Kasumi-1 (cell line): Measurements from ENCODE around the gene DTL.
A peak's percentile ranks its signal among the peaks of the same experiment; 100 is the strongest.
"Not testable (repeated sequence)": the region's sequence is repeated elsewhere in the genome, so short reads cannot be mapped to it uniquely, and the experiment has no call there.

Experiments used
- DNase-seq, 2 experiments: peaks; one replicate each; lab custom pipeline; 2025; lab: John Stamatoyannopoulos, UW

Gene DTL, protein sequence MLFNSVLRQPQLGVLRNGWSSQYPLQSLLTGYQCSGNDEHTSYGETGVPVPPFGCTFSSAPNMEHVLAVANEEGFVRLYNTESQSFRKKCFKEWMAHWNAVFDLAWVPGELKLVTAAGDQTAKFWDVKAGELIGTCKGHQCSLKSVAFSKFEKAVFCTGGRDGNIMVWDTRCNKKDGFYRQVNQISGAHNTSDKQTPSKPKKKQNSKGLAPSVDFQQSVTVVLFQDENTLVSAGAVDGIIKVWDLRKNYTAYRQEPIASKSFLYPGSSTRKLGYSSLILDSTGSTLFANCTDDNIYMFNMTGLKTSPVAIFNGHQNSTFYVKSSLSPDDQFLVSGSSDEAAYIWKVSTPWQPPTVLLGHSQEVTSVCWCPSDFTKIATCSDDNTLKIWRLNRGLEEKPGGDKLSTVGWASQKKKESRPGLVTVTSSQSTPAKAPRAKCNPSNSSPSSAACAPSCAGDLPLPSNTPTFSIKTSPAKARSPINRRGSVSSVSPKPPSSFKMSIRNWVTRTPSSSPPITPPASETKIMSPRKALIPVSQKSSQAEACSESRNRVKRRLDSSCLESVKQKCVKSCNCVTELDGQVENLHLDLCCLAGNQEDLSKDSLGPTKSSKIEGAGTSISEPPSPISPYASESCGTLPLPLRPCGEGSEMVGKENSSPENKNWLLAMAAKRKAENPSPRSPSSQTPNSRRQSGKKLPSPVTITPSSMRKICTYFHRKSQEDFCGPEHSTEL

GRCh38 chr1:212035123-212035834 lies at the start of gene DTL, which contains the start of gene INTS7:
Gene DTL, plus strand, starts transcription at chr1:212035748. Its CDS starts 143 bp downstream, at chr1:212035891.
Gene INTS7, minus strand, starts transcription at chr1:212035557. Its CDS starts 120 bp downstream, at chr1:212035437.
- DNase-seq = peak; percentile 99

DNA sequence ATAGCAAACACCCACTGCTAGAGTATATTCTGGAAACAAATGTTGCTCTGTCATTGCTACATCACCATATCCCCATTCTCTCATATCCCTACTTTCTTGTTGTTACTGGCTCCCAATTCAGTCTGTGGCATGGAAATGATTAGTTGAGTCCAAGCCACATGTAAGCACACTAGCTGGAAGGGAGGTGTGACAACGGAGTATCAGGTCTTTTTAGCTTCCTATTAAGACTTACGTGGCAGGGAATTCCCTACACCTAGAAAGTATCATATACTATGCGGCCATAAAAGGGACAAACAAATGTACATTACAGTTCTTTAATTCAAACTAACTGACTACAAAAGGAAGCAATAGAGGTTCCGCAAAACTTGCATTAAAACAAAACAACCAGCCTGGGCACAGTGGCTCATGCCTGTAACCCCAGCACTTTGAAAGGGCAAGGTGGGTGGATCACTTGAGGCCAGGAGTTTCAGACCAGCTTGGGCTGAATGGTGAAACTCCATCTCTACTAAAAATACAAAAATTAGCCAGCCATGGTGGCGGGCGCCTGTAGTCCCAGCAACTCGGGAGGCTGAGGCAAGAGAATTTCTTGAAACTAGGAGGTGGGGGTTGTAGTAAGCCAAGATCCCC lies 48.8 kb upstream of the DTL start:
- DNase-seq = no peak

DNA sequence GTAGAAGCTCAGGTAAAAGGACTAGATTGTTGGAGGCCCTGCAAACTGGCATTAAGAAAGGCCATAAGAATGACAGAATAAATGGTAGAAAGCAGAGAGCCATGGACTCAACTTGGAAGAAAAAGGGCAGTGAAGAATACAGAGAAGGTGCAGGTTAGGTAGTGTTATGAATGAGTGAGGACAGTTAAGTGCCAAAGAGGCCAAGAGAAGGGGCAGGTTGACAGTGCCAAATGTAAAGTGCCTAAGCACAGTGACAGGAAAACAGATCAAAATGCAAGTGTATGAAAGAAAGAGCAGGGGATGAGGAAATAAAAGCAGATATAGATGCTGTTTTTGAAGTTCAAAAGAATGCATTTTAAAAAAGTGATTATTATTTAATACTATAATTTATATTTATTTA lies 43.9 kb upstream of the DTL start:
- no peak for DNase-seq

DNA sequence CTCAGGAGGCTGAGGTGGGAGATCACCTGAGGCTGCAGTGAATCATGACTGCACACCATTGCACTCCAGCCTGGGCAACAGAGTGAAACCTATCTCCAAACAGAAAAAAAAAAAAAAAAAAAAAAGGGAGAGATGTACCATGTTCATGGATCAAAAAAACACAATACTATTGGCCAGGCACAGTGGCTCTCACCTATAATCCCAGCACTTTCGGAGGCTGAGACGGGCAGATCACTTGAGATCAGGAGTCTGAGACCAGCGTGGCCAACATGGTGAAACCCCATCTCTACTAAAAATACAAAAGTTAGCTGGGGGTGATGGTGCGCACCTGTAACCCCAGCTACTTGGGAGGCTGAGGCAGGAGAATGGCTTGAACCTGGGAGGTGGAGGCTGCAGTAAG lies 38.1 kb upstream of the DTL start:
- not testable (repeated sequence) for DNase-seq

DNA sequence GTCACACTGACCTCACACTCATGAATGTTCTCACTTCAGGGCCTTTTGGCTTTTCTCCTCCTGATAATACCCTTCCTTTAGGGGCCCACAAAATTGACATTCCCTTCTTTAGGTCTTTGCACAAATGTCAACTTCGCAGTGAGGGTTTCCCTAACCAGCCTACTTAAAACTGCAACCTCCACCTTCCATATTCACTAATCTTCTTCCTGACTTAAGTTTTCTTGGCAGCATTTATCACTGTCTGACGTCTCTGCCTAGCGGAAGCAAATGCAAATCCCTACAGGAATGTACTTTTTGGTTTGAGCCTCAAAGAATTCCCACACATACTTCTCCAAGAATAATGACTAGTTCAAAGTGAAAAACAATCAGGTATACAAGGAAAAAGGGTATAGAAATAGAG lies 33.0 kb upstream of the DTL start:
- DNase-seq = no peak

- DNase-seq = no peak
Measured at GRCh38 chr1:212004895-212005608, 30.5 kb upstream of the DTL start.

GRCh38 chr1:212007178-212007577 lies 28.4 kb upstream of the DTL start:
- no peak for DNase-seq

DNA sequence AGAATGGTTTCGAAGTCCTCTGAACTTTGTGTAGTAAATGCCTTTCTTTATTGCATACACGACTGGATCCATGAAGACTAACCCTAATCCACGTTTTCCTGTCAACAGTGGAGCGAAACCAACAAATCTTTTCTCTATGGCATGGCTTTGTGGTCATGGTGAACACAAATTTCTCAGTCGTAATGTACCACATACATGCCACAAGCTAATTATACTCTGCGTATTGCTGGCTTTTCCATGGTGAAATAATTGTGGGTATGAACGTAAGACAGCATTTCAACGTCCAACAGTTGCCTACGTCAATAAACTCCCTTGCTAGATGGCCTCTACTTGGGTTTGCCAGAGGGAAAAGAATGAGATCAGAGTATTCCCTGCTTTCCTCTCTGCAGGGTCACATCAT lies 27.7 kb upstream of the DTL start:
- no peak for DNase-seq

- no peak for DNase-seq
Measured at GRCh38 chr1:212009561-212009960, 26.0 kb upstream of the DTL start.

GRCh38 chr1:212010004-212010403 lies 25.5 kb upstream of the DTL start:
- no peak for DNase-seq

DNA sequence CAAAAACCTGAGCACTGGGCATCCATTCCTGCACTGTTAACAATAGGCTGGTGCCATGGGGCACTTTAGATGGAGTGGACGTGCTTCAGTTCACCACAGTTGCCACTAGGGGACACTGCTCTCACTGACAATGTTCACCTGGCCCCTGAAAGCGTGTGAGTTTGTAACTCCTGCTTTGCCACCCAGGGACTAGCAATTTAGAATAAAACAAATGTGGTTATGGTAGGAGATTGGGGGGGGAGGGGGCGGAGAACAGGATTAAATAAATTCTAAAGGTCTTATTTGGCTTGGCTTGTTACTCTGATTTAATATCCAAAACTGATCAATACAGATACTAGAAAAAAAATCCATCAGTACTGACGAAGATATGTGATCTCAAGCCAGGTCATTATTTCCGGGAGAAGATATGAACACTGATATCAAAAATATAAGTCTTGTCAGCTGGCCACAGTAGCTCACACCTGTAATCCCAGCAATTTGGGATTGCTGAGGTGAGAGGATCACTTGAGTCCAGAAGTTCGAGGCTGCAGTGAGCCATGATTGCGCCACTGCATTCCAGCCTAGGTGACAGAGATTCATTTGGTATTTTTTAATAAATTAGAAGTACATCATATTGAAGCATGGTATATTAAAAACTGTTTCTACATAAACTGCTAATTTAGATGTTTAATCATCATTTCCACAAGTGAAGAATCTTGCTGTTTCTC lies 23.4 kb upstream of the DTL start:
- peak; percentile 67 to 69 for DNase-seq

DNA sequence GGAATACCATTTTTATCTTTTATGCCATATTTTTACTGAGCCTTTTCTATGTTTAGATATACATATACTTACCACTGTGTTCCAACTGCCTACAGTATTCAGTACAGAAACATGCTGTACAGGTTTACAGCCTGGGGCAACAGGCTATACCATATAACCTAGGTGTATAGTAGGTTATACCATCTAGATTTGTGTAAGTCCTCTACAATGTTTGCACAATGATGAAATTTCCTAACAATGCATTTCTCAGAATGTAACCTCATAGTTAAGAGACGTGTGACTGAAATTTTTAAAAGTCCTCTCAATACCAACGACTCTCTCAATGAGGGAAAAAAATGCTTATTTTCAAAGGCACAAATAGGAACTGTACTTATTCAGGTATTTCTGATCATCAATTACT lies 21.9 kb upstream of the DTL start:
- DNase-seq = no peak

DNA sequence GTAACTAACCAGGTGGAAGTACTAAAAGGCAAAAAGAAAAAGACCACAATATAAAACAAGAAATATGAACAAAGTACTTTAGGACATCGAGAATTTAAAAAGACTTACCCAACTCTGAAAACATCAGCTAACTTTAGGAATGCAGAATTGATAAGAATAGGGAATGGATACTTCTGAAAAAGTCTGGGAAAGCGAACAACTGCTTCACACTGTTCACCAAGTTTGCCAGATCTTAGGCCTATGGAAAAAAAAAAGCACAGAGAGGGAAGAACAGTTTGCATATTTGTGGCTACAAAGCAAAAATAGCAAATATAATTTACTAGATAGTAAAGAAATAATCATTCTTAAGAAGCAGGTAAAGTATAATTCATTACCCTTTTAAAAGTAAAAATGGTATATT lies 14.6 kb upstream of the DTL start:
- no peak for DNase-seq

GRCh38 chr1:212021563-212021962 lies 14.0 kb upstream of the DTL start:
- DNase-seq = no peak

GRCh38 chr1:212022908-212023307 lies 12.6 kb upstream of the DTL start:
- not testable (repeated sequence) for DNase-seq

DNA sequence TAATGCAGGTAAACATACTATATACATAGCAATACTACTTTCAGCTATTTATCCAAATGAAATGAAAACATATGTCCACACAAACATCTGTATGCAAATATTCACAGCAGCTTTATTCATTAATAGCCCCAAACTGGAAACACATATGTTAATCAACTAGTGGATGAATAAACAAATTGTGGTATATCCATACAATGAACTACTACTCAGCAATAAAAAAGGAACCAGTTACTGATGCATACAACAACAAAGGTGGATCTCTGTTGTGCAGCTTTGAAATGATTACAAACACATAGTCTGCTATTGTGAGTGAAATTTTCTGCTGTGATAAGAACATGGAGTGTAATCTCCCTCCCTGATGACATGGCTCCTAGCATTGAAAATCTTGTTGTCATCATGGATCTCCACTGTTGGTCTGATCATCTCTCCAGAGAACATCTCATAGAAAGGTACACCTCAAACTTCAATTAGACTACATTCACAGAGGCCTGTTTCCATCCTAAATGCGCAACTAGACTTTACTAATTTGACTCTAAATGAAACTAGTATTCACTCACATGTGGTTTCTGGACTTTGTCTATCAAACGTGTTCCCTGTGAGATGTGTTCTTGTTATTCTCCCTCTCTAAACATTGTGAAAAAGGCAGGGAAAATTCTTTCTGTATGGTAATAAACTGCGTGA lies 10.9 kb upstream of the DTL start:
- DNase-seq = no peak

DNA sequence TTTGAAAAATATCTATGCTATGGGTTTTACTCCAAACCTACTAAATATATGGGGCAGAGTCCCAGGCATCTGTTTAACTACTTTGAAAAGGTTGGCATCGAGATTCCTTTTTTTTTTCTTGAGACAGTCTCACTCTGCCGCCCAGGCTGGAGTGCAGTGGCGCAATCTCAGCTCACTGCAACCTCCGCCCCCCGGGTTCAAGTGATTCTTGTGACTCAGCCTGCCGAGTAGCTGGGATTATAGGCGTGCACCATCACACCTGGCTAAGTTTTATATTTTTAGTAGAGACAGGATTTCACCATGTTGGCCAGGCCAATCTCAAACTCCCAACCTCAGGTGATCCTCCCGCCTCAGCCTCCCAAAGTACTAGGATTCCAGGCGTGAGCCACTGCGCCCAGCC lies 7.8 kb upstream of the DTL start:
- not testable (repeated sequence) for DNase-seq

DNA sequence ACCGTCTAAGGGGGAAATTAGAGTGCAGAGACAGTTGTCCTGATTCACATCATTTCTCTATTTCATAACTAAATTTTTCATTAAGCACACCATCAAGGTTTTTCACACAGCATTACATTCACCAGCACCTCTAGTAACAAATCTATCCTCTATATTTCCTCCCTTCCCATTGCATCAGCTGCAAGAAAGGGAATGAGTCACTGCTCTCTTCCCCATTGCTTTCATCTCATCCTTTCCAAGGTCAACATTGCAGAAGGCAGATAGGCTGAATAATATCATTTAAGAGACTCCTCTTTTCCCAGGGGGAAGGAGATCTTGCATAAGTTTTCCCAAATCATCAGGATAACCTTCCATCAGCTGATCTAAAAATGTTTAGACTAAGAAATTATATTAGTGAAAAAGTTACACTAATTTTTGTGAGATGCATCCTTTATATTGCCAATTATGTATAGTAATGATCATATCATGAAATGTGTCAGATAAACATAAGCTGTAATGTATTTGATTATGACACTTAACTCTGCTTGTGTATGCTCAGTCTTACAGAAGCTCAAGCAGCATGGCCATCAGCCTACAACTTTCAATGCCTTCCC lies 4.5 kb upstream of the DTL start:
- DNase-seq = peak in 1 of 2 experiments; percentile 16

- DNase-seq = peak in 1 of 2 experiments; percentile 69
Measured at GRCh38 chr1:212034516-212035122, 929 bp upstream of the DTL start.
